CD14-positive monocyte (primary cell): Measurements from ENCODE around the gene ZNF619. TPM values are rescaled to one million over a fixed set of nuclear protein-coding genes. Genes with fewer than 3 reads are reported as not detected.

Experiments used
- DNase-seq, 3 donors: peaks; one replicate each; pipeline ENCODE4 v3.0.0-alpha.2; 2011 to 2022
- H2AFZ ChIP-seq: 2 replicates; pipeline ENCODE4 v1.6.0; 2012; ENCODE audit warnings: mild to moderate bottlenecking, low read depth, low read length, inconsistent platforms; ENCODE audit not compliant: insufficient read depth, poor library complexity, severe bottlenecking
- H3K27ac ChIP-seq, 2 donors: 1 replicate in 1 of 2; 2 replicates in 1 of 2; pipeline ENCODE4 v1.5.1; 2012 to 2013; ENCODE audit warnings: low read length in 2 of 2, control low read depth in 1 of 2, inconsistent platforms in 1 of 2, low read depth in 1 of 2, mild to moderate bottlenecking in 1 of 2
- H3K27me3 ChIP-seq, 2 donors: one replicate each; pipeline versions ENCODE4 v1.6.0 to v1.6.1; 2011 to 2013; ENCODE audit warnings: low read length in 2 of 2; ENCODE audit not compliant: control insufficient read depth in 2 of 2, insufficient read depth in 2 of 2
- H3K36me3 ChIP-seq, 2 donors: replicated peaks in 1 of 2; 1 replicate in 1 of 2; 2 replicates in 1 of 2; pipeline versions ENCODE4 v1.5.1 to v1.6.1; 2012 to 2013; ENCODE audit warnings: low read length in 2 of 2, control low read depth in 1 of 2, inconsistent platforms in 1 of 2, mild to moderate bottlenecking in 1 of 2; ENCODE audit not compliant: insufficient read depth in 2 of 2, control insufficient read depth in 1 of 2
- H3K4me1 ChIP-seq, 2 donors: 1 replicate in 1 of 2; 2 replicates in 1 of 2; pipeline versions ENCODE4 v1.5.1 to v1.6.1; 2012 to 2013; ENCODE audit warnings: low read length in 2 of 2, control low read depth in 1 of 2, inconsistent platforms in 1 of 2, mild to moderate bottlenecking in 1 of 2, moderate library complexity in 1 of 2; ENCODE audit not compliant: insufficient read depth in 2 of 2, control insufficient read depth in 1 of 2
- H3K4me2 ChIP-seq: replicated peaks from 2 replicates; pipeline ENCODE3; 2012; ENCODE audit warnings: low read length, moderate library complexity, mild to moderate bottlenecking; ENCODE audit not compliant: poor library complexity, severe bottlenecking; ENCODE audit errors: extremely low read depth
- H3K4me3 ChIP-seq, 3 experiments: fragments of 200-600 bp in 1 of 3; sonication (generic) in 1 of 3; replicated peaks in 1 of 3; 1 replicate in 2 of 3; 2 replicates in 1 of 3; pipeline ENCODE4 v1.5.1; 2011 to 2013; ENCODE audit warnings: low read length in 3 of 3, mild to moderate bottlenecking in 3 of 3, control low read depth in 2 of 3, low read depth in 2 of 3, inconsistent platforms in 1 of 3, moderate library complexity in 1 of 3
- H3K79me2 ChIP-seq: 2 replicates; pipeline ENCODE4 v1.6.0; 2012; ENCODE audit warnings: mild to moderate bottlenecking, control low read depth, inconsistent platforms, low read length, moderate library complexity; ENCODE audit not compliant: insufficient read depth
- H3K9ac ChIP-seq: 2 replicates; pipeline ENCODE4 v1.6.0; 2017; ENCODE audit warnings: low read length, mild to moderate bottlenecking; ENCODE audit not compliant: insufficient read depth, poor library complexity, severe bottlenecking
- H3K9me3 ChIP-seq, 2 donors: replicated peaks in 1 of 2; 1 replicate in 1 of 2; 2 replicates in 1 of 2; pipeline versions ENCODE4 v1.5.1 to v1.6.1; 2012 to 2013; ENCODE audit warnings: low read length in 2 of 2, control low read depth in 1 of 2; ENCODE audit not compliant: control insufficient read depth in 1 of 2, insufficient read depth in 1 of 2
- H4K20me1 ChIP-seq: 2 replicates; pipeline ENCODE4 v1.6.0; 2012; ENCODE audit warnings: mild to moderate bottlenecking, low read length, control low read depth, moderate library complexity; ENCODE audit not compliant: insufficient read depth
- H3K27ac Mint-ChIP-seq, 7 donors: one replicate each; pipeline ENCODE4 v1.8.0; 2020; ENCODE audit warnings: mild to moderate bottlenecking in 7 of 7, mixed read lengths in 7 of 7, moderate library complexity in 6 of 7, inconsistent platforms in 2 of 7
- H3K27me3 Mint-ChIP-seq, 3 donors: one replicate each; pipeline ENCODE4 v1.8.0; 2021 to 2022; ENCODE audit warnings: low read depth in 3 of 3, mild to moderate bottlenecking in 3 of 3, mixed read lengths in 3 of 3, moderate library complexity in 3 of 3, inconsistent platforms in 1 of 3
- H3K36me3 Mint-ChIP-seq, 2 donors: one replicate each; pipeline ENCODE4 v1.8.0; 2020; ENCODE audit warnings: mixed read lengths in 2 of 2, inconsistent platforms in 1 of 2, mild to moderate bottlenecking in 1 of 2
- H3K4me1 Mint-ChIP-seq: one replicate; pipeline ENCODE4 v1.8.0; 2020; ENCODE audit warnings: mild to moderate bottlenecking, mixed read lengths
- H3K4me3 Mint-ChIP-seq, 2 donors: one replicate each; pipeline ENCODE4 v1.8.0; 2020; ENCODE audit warnings: mild to moderate bottlenecking in 2 of 2, mixed read lengths in 2 of 2, moderate library complexity in 1 of 2
- H3K9me3 Mint-ChIP-seq, 7 donors: one replicate each; pipeline ENCODE4 v1.8.0; 2020 to 2022; ENCODE audit warnings: mixed read lengths in 7 of 7, mild to moderate bottlenecking in 6 of 7, moderate library complexity in 6 of 7, inconsistent platforms in 2 of 7
- WGBS: methylation state at CpG from one replicate; pipeline ENCODE4 v1.1.5; 2013; ENCODE audit warnings: missing lambda C conversion rate; ENCODE audit not compliant: insufficient coverage; 5-methylcytosine and 5-hydroxymethylcytosine counted together
- intact Hi-C, 2 donors: fragments of 100-400 bp; cut with micrococcal nuclease; formaldehyde crosslinking; loops; one replicate each; pipeline versions ENCODE4 v1.15.0 to v1.15.1; 2023
- polyA plus RNA-seq, 3 donors: library from polyadenylated mRNA; depleted of rRNA in 1 of 3; unstranded in 2 of 3; stranded (reverse) in 1 of 3; fragments of 300-500 nt in 2 of 3; fragments of >200 nt in 1 of 3; fragmentation: Illumina TruSeq in 2 of 3; gene quantifications; 1 replicate in 2 of 3; 2 replicates in 1 of 3; pipeline ENCODE4 v1.2.3, GENCODE V29; 2012 to 2021
- TF ChIP-seq, protein P1 (sequence below): fragments of 200-600 bp; IDR thresholded peaks from one replicate; pipeline ENCODE4 v1.8.0; 2022; ENCODE audit warnings: antibody characterized with exemption, mild to moderate bottlenecking

The ZNF619 gene
- polyA plus RNA-seq, 3 donors, result 1.6 to 3.4 (median 1.8) TPM

DNA sequence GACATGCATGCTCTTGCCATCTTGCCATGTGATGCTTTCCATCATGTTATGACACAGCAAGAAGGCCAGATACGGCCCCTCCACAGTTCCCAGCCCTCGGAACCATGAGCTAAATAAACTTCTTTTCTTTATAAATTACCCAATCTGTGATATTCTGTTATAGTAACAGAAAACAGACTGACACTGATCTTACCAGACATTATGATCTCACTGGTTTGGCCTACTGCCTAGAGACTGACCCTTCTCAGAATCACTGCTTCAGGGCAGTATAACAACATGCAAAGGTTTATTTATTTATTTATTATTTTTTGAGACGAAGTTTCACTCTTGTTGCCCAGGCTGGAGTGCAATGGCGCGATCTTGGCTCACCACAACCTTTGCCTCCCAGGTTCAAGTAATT is 14.0 kb downstream of the ZNF619 start:
- WGBS, result no CpG with 5 or more reads among the region's 5 CpGs
- peaks cover 22 to 24% of the 10 kb centered on the region in 2 donors for H3K9me3 ChIP-seq
- Mint-ChIP-seq H3K4me3 (no peak overlapping the region), H3K27ac (no peak overlapping the region), H3K27me3 (peaks cover 0 to 3% (median 0%) of the 10 kb centered on the region in 3 donors), H3K4me1 (no peaks in the 10 kb centered on the region), H3K9me3 (peaks cover 18 to 24% (median 22%) of the 10 kb centered on the region in 7 donors), H3K36me3 (peaks cover 29 to 32% of the 10 kb centered on the region in 2 donors)
- H3K4me3 ChIP-seq, result no peak overlapping the region
- no peak overlapping the region for H3K4me2 ChIP-seq
- intact Hi-C loops, result no loop called here
- H3K4me1 ChIP-seq, result no peaks in the 10 kb centered on the region
- TF ChIP-seq, protein P1, sequence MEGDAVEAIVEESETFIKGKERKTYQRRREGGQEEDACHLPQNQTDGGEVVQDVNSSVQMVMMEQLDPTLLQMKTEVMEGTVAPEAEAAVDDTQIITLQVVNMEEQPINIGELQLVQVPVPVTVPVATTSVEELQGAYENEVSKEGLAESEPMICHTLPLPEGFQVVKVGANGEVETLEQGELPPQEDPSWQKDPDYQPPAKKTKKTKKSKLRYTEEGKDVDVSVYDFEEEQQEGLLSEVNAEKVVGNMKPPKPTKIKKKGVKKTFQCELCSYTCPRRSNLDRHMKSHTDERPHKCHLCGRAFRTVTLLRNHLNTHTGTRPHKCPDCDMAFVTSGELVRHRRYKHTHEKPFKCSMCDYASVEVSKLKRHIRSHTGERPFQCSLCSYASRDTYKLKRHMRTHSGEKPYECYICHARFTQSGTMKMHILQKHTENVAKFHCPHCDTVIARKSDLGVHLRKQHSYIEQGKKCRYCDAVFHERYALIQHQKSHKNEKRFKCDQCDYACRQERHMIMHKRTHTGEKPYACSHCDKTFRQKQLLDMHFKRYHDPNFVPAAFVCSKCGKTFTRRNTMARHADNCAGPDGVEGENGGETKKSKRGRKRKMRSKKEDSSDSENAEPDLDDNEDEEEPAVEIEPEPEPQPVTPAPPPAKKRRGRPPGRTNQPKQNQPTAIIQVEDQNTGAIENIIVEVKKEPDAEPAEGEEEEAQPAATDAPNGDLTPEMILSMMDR, result no peak
- no peak overlapping the region for H3K9ac ChIP-seq
- H3K27ac ChIP-seq, result no peak overlapping the region
- H3K27me3 ChIP-seq, result no peaks in the 10 kb centered on the region
- no peaks in the 10 kb centered on the region for H4K20me1 ChIP-seq
- no peak overlapping the region for H2AFZ ChIP-seq
- no peaks in the 10 kb centered on the region for H3K79me2 ChIP-seq
- H3K36me3 ChIP-seq, result peaks cover 21 to 25% of the 10 kb centered on the region in 2 donors
- DNase-seq, result no peak

DNA sequence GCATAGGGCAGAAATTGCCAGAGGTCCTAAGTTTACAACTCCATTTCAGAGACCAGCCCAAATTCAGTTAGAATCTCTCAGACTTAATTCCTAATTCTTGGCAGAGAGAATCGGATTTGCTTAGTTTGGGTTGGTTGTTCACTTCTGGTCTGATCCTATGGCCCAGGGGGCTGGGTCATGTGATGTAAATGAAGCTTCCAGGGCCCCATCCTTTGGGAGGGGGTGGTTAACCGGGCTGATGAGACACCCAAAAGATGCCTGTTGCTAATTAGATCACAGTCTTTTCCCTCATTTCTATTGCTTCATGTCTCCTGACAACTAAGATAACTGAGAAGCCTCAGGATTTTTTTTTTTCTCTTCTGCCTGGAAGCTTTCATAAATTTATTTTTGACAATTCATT is 17.8 kb downstream of the ZNF619 start:
- H3K36me3 Mint-ChIP-seq, result peaks cover 6 to 9% of the 10 kb centered on the region in 2 donors
- no peak overlapping the region for H3K4me3 Mint-ChIP-seq
- H3K27me3 Mint-ChIP-seq, result peaks cover 0 to 3% (median 1%) of the 10 kb centered on the region in 3 donors
- no peaks in the 10 kb centered on the region for H3K79me2 ChIP-seq
- no peaks in the 10 kb centered on the region for H3K36me3 ChIP-seq
- no peaks in the 10 kb centered on the region for H3K27me3 ChIP-seq
- H3K27ac ChIP-seq, result no peak overlapping the region
- TF ChIP-seq, protein P1, result no peak
- peak overlapping the region in 1 of 7 donors; percentile 11 for H3K27ac Mint-ChIP-seq
- H2AFZ ChIP-seq, result no peak overlapping the region
- H3K4me1 Mint-ChIP-seq, result no peaks in the 10 kb centered on the region
- no peaks in the 10 kb centered on the region for H3K9me3 ChIP-seq
- H3K9me3 Mint-ChIP-seq, result peaks cover 0 to 1% (median 0%) of the 10 kb centered on the region in 7 donors
- WGBS, result no CpG with 5 or more reads among the region's 2 CpGs
- no peak overlapping the region for H3K4me2 ChIP-seq
- no peaks in the 10 kb centered on the region for H3K4me1 ChIP-seq
- H3K4me3 ChIP-seq, result no peak overlapping the region
- H3K9ac ChIP-seq, result no peak overlapping the region
- H4K20me1 ChIP-seq, result no peaks in the 10 kb centered on the region
- intact Hi-C loops, result no loop called here
- DNase-seq, result no peak
